ENCODE results near the gene FUOM.

FUOM gene

DNA sequence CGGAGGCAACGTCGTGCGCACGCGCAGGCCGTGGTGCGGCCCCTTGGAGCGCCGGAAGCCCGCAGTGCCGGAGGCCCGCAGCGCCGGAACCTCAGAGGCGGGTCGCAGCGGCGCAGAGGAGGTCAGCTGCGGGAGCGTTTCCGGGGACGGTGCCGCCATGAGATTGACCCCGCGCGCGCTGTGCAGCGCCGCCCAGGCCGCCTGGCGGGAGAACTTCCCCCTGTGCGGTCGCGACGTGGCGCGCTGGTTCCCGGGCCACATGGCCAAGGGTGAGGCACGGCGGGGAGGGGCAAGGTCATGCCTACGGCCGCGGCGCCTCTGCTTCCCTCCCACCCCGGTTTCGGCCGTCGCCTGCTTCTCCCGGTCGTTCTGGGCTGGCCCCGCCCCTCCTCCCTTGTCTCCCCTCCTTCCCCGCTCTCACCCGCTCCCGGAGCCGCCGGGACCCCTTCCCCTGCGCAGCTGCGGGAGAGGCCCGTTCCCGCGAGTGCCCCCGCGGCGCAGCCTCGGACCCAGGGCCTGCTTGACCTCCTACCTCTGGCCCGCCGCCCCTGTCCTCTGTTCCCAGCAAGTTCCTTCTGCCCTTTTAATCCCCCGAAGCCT lies 36.3 kb upstream of the FUOM start, which contains the start of gene MTG1:
Gene MTG1 (plus strand): TSS at position 94 of the 600 bp plus-strand sequence. CDS start 64 bp downstream, at position 158.
- TF ChIP-seq, protein P1, sequence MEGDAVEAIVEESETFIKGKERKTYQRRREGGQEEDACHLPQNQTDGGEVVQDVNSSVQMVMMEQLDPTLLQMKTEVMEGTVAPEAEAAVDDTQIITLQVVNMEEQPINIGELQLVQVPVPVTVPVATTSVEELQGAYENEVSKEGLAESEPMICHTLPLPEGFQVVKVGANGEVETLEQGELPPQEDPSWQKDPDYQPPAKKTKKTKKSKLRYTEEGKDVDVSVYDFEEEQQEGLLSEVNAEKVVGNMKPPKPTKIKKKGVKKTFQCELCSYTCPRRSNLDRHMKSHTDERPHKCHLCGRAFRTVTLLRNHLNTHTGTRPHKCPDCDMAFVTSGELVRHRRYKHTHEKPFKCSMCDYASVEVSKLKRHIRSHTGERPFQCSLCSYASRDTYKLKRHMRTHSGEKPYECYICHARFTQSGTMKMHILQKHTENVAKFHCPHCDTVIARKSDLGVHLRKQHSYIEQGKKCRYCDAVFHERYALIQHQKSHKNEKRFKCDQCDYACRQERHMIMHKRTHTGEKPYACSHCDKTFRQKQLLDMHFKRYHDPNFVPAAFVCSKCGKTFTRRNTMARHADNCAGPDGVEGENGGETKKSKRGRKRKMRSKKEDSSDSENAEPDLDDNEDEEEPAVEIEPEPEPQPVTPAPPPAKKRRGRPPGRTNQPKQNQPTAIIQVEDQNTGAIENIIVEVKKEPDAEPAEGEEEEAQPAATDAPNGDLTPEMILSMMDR (conservative IDR thresholded peaks at IDR 0.05; ENCODE audit: low read depth, low read length), result peak; percentile 6
- peak within 1 kb of the TSS; percentile 89 for H3K4me3 ChIP-seq (ENCODE audit: low read length)
- DNase-seq (ENCODE audit: low read depth), result peak; percentile 60

DNA sequence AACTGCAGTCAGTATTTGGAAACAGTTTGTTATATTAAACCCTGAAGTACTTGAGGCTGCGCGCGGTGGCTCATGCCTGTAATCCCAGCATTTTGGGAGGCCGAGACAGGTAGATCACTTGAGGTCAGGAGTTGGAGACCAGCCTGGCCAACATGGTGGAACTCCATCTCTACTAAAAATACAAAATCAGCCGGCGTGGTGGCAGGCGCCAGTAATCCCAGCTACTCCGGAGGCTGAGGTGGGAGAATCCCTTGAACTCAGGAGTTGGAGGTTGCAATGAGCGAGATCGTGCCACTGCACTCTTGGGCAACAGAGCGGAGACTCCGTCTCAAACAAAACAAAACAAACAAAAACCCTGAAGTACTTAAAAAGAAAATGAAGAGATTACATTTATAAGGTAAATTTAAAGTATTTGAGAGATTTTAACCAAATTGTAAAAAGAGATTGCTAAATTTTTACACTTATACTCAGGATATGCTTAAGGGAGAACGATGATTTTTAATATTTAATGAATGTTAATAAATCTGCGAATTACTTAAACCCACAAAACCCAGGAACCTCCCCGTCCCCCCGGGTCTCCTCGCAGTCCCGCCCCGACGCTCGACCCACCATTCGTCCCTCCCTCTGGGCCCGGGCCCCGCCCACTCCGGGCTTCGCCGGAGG lies 35.7 kb upstream of the FUOM start:
- H3K4me3 ChIP-seq (ENCODE audit: low read length), result peak overlapping the region; percentile 41
- TF ChIP-seq, protein P1 (conservative IDR thresholded peaks at IDR 0.05; ENCODE audit: low read depth, low read length), result no peak
- DNase-seq (ENCODE audit: low read depth), result no peak

DNA sequence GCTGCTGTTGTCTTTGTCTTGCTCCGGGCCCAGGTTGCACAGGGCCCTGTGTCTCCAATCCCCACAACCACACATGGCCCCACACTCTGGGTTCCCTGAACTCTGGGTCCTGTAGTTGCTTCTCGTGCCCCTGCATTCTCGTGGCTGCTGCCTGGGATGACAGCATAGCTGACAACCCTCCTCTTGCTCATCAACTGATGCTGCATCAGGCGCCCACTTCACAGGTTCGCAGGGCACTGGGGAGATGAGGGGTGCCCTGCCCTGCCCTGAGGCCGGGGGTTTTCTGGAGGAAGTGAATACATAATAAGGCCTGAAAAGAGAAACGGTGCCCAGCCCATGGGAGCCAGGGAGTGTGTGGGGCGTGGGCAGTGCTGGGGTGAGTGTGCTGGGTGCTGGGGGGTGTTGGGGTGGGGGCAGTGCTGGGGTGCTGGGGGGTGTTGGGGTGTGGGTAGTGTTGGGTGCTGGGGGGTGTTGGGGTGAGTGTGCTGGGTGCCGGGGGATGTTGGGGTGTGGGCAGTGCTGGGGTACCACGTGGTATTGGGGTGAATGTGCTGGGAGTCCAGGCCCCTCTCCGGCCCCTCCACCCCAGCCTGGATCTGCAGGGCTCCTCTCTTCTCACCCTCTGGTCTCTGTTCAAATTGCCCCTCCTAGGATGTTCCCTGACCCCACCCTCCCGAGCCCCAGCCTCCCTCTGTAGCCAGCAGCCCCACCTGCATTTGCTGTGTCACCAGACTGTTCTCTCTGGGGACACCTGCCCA lies 34.1 kb upstream of the FUOM start:
- DNase-seq (ENCODE audit: low read depth), result no peak
- H3K4me3 ChIP-seq (ENCODE audit: low read length), result no peak overlapping the region
- TF ChIP-seq, protein P1 (conservative IDR thresholded peaks at IDR 0.05; ENCODE audit: low read depth, low read length), result no peak

DNA sequence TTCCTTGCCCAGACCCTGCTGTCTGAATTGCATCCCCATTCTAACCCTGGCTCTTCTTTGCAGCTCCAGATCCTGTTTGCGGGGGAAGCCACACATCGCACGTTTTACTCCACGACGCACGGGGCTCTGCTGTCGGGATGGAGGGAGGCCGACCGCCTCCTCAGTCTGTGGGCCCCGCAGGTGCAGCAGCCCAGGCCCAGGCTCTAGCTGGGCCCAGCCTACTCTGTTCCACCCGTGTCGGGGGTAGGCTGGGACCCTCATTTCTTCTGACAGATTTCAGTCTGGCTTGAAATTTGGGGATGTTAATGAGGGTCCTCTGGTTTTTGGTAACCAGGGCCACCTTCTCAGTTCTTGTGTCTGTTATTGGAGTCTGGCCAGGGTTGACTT lies 33.4 kb upstream of the FUOM start:
- TF ChIP-seq, protein P1 (conservative IDR thresholded peaks at IDR 0.05; ENCODE audit: low read depth, low read length), result no peak
- H3K4me3 ChIP-seq (ENCODE audit: low read length), result no peak overlapping the region
- no peak for DNase-seq (ENCODE audit: low read depth)

DNA sequence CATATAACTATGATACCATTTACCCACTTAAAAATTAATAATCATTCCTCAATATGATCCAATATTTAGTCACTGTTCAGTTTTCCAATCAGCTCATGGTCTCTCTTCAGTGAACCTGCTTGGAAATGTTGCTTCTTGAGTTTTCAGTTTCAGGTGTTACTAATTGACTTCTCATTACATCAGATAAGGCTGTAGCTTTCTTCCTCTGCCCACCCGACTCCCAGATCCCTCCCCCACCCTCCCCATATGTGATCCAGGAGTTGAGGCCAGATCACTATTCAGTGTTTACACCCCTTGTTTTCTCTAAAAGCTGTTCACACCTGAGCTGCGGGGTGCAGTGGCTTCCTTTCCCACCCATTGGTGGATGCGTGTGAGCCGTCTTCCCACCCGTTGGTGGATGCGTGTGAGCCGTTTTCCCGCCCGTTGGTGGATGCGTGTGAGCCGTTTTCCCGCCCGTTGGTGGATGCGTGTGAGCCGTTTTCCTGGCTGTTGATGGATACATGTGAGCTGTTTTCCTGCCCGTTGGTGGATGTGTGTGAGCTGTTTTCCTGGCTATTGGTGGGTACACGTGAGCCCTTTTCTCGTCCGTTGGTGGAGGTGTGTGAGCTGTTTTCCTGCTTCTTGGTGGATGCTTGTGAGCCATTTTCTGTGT lies 32.9 kb upstream of the FUOM start:
- DNase-seq (ENCODE audit: low read depth), result no peak
- no peak overlapping the region for H3K4me3 ChIP-seq (ENCODE audit: low read length)
- TF ChIP-seq, protein P1 (conservative IDR thresholded peaks at IDR 0.05; ENCODE audit: low read depth, low read length), result no peak

DNA sequence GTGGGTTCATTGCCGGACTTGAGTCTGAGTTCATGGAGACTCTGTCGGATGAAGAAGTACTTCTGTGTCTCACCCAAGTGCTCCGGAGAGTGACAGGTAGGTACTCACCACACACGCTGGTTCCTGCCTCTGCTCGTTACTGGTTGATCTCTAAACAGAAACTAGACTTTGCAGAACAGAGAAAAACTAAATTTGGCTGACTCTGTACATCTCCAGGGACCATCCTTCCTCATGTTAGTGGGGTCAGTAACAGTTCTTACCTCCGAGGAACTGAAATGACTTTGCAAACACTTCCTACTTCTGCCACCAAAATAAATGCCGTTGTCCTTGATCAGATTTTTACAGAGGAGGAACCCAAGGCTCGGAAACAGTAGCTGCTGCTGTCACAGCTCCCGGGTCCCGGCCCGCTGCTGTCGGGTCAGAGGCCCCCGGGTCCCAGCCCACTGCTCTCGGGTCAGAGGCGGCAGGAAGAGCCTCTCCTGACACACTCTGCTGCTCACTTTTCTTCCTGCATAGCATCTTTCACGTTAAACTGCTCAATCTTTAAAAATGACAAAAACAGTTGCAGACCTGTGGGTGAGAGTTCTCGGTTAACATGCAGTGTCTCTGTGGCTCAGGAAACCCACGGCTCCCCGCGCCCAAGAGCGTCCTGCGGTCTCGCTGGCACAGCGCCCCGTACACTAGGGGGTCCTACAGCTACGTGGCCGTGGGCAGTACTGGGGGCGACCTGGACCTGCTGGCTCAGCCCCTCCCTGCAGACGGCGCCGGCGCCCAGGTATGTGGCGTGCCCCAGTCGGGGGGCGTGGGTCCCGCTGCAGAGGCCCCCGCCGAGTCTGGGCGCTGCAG lies 31.4 kb upstream of the FUOM start:
- TF ChIP-seq, protein P1 (conservative IDR thresholded peaks at IDR 0.05; ENCODE audit: low read depth, low read length), result no peak
- no peak for DNase-seq (ENCODE audit: low read depth)
- H3K4me3 ChIP-seq (ENCODE audit: low read length), result no peak overlapping the region
